Loucy (cell line): ENCODE data around the gene LRRC25.
"Not testable (repeated sequence)": the region's sequence is repeated elsewhere in the genome, so short reads cannot be mapped to it uniquely, and the experiment has no call there.

Source experiments
- CTCF ChIP-seq: fragments of 200-600 bp; sonication (generic); conservative IDR thresholded peaks from 2 replicates; pipeline ENCODE4 v1.5.1; 2014; ENCODE audit warnings: mild to moderate bottlenecking, antibody characterized with exemption, low read length
- EZH2phosphoT487 ChIP-seq: fragments of 200-600 bp; IDR thresholded peaks from 2 replicates; pipeline ENCODE4 v1.6.1; 2018; ENCODE audit warnings: antibody characterized with exemption, mild to moderate bottlenecking, moderate library complexity, borderline replicate concordance

DNA sequence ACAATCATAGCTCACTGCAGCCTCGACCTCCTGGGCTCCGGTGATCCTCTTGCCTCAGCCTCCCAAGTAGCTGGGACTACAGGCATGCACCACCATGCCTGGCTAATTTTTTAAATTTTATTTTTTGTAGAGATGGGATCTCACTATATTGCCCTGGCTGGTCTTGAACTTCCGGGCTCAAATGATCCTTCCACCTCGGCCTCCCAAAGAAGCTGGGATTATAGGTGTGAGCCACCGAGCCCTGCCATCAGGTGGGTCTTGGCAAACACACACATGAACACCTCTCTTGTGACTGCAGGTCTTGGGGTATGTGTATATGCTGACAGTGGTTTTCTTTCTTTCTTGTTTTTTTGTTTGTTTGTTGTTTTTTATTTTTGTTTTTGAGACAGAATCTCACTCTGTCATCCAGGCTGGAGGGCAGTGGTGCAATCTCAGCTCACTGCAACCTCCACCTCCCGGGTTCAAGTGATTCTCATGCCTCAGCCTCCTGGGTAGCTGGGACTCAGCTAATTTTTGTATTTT lies 48.5 kb downstream of the LRRC25 start:
- not testable (repeated sequence) for TF ChIP-seq CTCF, EZH2phosphoT487
